HEK293 (cell line): ENCODE measurements around the gene UBE2J2.

Experiments
- AEBP2 ChIP-seq: fragments of 450-650 bp; formaldehyde crosslinking; IDR thresholded peaks from 2 replicates; pipeline ENCODE4 v1.5.1; 2016; ENCODE audit warnings: missing biosample characterization, missing genetic modification characterization, borderline replicate concordance
- BCL11A ChIP-seq: fragments of 450-650 bp; formaldehyde crosslinking; IDR thresholded peaks from 2 replicates; pipeline ENCODE4 v1.5.1; 2016; ENCODE audit warnings: low read depth, missing biosample characterization, missing genetic modification characterization
- EGR2 ChIP-seq: fragments of 450-650 bp; formaldehyde crosslinking; IDR thresholded peaks from 2 replicates; pipeline ENCODE4 v1.5.1; 2016; ENCODE audit warnings: low read depth, missing biosample characterization, missing genetic modification characterization
- GLI2 ChIP-seq: fragments of 450-650 bp; formaldehyde crosslinking; IDR thresholded peaks from 2 replicates; pipeline ENCODE4; 2017; ENCODE audit warnings: missing biosample characterization, missing genetic modification characterization, low read depth, borderline replicate concordance
- GLIS1 ChIP-seq: fragments of 450-650 bp; formaldehyde crosslinking; IDR thresholded peaks from 2 replicates; pipeline ENCODE4 v1.5.1; 2016; ENCODE audit warnings: missing biosample characterization, missing genetic modification characterization
- KLF10 ChIP-seq: fragments of 450-650 bp; IDR thresholded peaks from 2 replicates; pipeline ENCODE4 v1.5.1; 2018; ENCODE audit warnings: missing biosample characterization, mild to moderate bottlenecking, missing genetic modification characterization
- PATZ1 ChIP-seq: fragments of 450-650 bp; formaldehyde crosslinking; IDR thresholded peaks from 2 replicates; pipeline ENCODE4 v1.5.1; 2016; ENCODE audit warnings: missing biosample characterization, missing genetic modification characterization
- SALL2 ChIP-seq: fragments of 450-650 bp; formaldehyde crosslinking; IDR thresholded peaks from 2 replicates; pipeline ENCODE4 v1.5.0; 2017; ENCODE audit warnings: missing biosample characterization, mild to moderate bottlenecking, missing genetic modification characterization, borderline replicate concordance
- ZNF10 ChIP-seq: fragments of 450-650 bp; formaldehyde crosslinking; IDR thresholded peaks from 2 replicates; pipeline ENCODE4 v1.5.1; 2017; ENCODE audit warnings: missing biosample characterization, missing genetic modification characterization
- ZNF112 ChIP-seq: fragments of 450-650 bp; formaldehyde crosslinking; IDR thresholded peaks from 2 replicates; pipeline ENCODE4 v1.5.0; 2017; ENCODE audit warnings: missing biosample characterization, missing genetic modification characterization
- ZNF132 ChIP-seq: fragments of 450-650 bp; formaldehyde crosslinking; IDR thresholded peaks from 2 replicates; pipeline ENCODE4 v1.5.1; 2017; ENCODE audit warnings: missing biosample characterization, missing genetic modification characterization, borderline replicate concordance
- ZNF174 ChIP-seq: fragments of 450-650 bp; formaldehyde crosslinking; IDR thresholded peaks from 2 replicates; pipeline ENCODE4 v1.5.0; 2017; ENCODE audit warnings: missing biosample characterization, mild to moderate bottlenecking, missing genetic modification characterization
- ZNF266 ChIP-seq: fragments of 450-650 bp; formaldehyde crosslinking; IDR thresholded peaks from 2 replicates; pipeline ENCODE4 v1.5.1; 2016; ENCODE audit warnings: missing biosample characterization, missing genetic modification characterization, low read depth
- ZNF280D ChIP-seq: fragments of 450-650 bp; formaldehyde crosslinking; IDR thresholded peaks from 2 replicates; pipeline ENCODE4 v1.5.1; 2016; ENCODE audit warnings: missing biosample characterization, missing genetic modification characterization
- ZNF292 ChIP-seq: fragments of 450-650 bp; formaldehyde crosslinking; IDR thresholded peaks from 2 replicates; pipeline ENCODE4 v1.5.1; 2016; ENCODE audit warnings: low read depth, missing biosample characterization, missing genetic modification characterization, borderline replicate concordance
- ZNF530 ChIP-seq: fragments of 450-650 bp; formaldehyde crosslinking; IDR thresholded peaks from 2 replicates; pipeline ENCODE4 v1.5.1; 2016; ENCODE audit warnings: low read depth, missing biosample characterization, missing genetic modification characterization
- ZNF585B ChIP-seq: fragments of 450-650 bp; formaldehyde crosslinking; IDR thresholded peaks from 2 replicates; pipeline ENCODE4 v1.5.1; 2016; ENCODE audit warnings: missing biosample characterization, missing genetic modification characterization
- ZNF645 ChIP-seq: fragments of 450-650 bp; formaldehyde crosslinking; IDR thresholded peaks from 2 replicates; pipeline ENCODE4; 2016; ENCODE audit warnings: missing biosample characterization, missing genetic modification characterization
- ZNF76 ChIP-seq: fragments of 450-650 bp; formaldehyde crosslinking; IDR thresholded peaks from 2 replicates; pipeline ENCODE4; 2016; ENCODE audit warnings: low read depth, missing biosample characterization, missing genetic modification characterization, borderline replicate concordance
- ZXDB ChIP-seq: fragments of 450-650 bp; formaldehyde crosslinking; IDR thresholded peaks from 2 replicates; pipeline ENCODE4 v1.5.1; 2016; ENCODE audit warnings: missing biosample characterization, missing genetic modification characterization
- TF ChIP-seq, protein P1 (sequence below): fragments of 450-650 bp; formaldehyde crosslinking; IDR thresholded peaks from 2 replicates; pipeline ENCODE4 v1.5.1; 2016; ENCODE audit warnings: missing biosample characterization, missing genetic modification characterization
- TF ChIP-seq, protein P2 (sequence below): fragments of 450-650 bp; formaldehyde crosslinking; IDR thresholded peaks from 2 replicates; pipeline ENCODE4 v1.5.1; 2016; ENCODE audit warnings: missing biosample characterization, missing genetic modification characterization
- TF ChIP-seq, protein P3 (sequence below): fragments of 450-650 bp; formaldehyde crosslinking; IDR thresholded peaks from 2 replicates; pipeline ENCODE4 v1.5.1; 2016; ENCODE audit warnings: missing biosample characterization, missing genetic modification characterization
- TF ChIP-seq, protein P4 (sequence below): fragments of 450-650 bp; formaldehyde crosslinking; IDR thresholded peaks from 2 replicates; pipeline ENCODE4 v1.5.1; 2016; ENCODE audit warnings: missing biosample characterization, missing genetic modification characterization

The UBE2J2 gene

GRCh38 chr1:1236945-1237873 is 36.4 kb downstream of the UBE2J2 start (continued):
- no peak for TF ChIP-seq AEBP2 (tag by site-specific recombination)
- no peak for TF ChIP-seq KLF10 (tag by site-specific recombination)
- TF ChIP-seq ZNF76 (tag by site-specific recombination) = no peak
- TF ChIP-seq ZNF645 (tag by site-specific recombination) = no peak
- no peak for TF ChIP-seq ZXDB (tag by site-specific recombination)
- no peak for TF ChIP-seq GLI2 (tag by site-specific recombination)
- TF ChIP-seq SALL2 (tag by site-specific recombination) = no peak
- peak; percentile 26; the same call in 1 of the 2 replicates for TF ChIP-seq PATZ1 (tag by site-specific recombination)
- 0 out of 2 replicates have a peak, but pooled peaks have one; percentile 38 for TF ChIP-seq EGR2 (tag by site-specific recombination)
- TF ChIP-seq, protein P1, sequence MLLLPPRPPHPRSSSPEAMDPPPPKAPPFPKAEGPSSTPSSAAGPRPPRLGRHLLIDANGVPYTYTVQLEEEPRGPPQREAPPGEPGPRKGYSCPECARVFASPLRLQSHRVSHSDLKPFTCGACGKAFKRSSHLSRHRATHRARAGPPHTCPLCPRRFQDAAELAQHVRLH (tag by site-specific recombination) = no peak
- TF ChIP-seq ZNF585B (tag by site-specific recombination) = no peak
- no peak for TF ChIP-seq ZNF174 (tag by site-specific recombination)
- TF ChIP-seq, protein P2, sequence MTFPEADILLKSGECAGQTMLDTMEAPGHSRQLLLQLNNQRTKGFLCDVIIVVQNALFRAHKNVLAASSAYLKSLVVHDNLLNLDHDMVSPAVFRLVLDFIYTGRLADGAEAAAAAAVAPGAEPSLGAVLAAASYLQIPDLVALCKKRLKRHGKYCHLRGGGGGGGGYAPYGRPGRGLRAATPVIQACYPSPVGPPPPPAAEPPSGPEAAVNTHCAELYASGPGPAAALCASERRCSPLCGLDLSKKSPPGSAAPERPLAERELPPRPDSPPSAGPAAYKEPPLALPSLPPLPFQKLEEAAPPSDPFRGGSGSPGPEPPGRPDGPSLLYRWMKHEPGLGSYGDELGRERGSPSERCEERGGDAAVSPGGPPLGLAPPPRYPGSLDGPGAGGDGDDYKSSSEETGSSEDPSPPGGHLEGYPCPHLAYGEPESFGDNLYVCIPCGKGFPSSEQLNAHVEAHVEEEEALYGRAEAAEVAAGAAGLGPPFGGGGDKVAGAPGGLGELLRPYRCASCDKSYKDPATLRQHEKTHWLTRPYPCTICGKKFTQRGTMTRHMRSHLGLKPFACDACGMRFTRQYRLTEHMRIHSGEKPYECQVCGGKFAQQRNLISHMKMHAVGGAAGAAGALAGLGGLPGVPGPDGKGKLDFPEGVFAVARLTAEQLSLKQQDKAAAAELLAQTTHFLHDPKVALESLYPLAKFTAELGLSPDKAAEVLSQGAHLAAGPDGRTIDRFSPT (tag by site-specific recombination) = no peak; the same call in 1 of the 2 replicates
- TF ChIP-seq ZNF530 (tag by site-specific recombination) = no peak
- no peak for TF ChIP-seq ZNF292
- TF ChIP-seq, protein P3, sequence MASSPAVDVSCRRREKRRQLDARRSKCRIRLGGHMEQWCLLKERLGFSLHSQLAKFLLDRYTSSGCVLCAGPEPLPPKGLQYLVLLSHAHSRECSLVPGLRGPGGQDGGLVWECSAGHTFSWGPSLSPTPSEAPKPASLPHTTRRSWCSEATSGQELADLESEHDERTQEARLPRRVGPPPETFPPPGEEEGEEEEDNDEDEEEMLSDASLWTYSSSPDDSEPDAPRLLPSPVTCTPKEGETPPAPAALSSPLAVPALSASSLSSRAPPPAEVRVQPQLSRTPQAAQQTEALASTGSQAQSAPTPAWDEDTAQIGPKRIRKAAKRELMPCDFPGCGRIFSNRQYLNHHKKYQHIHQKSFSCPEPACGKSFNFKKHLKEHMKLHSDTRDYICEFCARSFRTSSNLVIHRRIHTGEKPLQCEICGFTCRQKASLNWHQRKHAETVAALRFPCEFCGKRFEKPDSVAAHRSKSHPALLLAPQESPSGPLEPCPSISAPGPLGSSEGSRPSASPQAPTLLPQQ (tag by site-specific recombination) = peak; percentile 94
- TF ChIP-seq, protein P4, sequence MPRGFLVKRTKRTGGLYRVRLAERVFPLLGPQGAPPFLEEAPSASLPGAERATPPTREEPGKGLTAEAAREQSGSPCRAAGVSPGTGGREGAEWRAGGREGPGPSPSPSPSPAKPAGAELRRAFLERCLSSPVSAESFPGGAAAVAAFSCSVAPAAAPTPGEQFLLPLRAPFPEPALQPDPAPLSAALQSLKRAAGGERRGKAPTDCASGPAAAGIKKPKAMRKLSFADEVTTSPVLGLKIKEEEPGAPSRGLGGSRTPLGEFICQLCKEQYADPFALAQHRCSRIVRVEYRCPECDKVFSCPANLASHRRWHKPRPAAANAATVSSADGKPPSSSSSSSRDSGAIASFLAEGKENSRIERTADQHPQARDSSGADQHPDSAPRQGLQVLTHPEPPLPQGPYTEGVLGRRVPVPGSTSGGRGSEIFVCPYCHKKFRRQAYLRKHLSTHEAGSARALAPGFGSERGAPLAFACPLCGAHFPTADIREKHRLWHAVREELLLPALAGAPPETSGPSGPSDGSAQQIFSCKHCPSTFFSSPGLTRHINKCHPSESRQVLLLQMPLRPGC = no peak
- no peak for TF ChIP-seq ZNF266 (tag by site-specific recombination)
- no peak for TF ChIP-seq ZNF10 (tag by site-specific recombination)
- 0 out of 2 replicates have a peak, but pooled peaks have one; percentile 9 for TF ChIP-seq BCL11A
- TF ChIP-seq GLIS1 (tag by site-specific recombination) = peak; percentile 76
- TF ChIP-seq ZNF132 (tag by site-specific recombination) = no peak
- no peak for TF ChIP-seq ZNF112 (tag by site-specific recombination)
- TF ChIP-seq ZNF280D (tag by site-specific recombination) = no peak
